K562 (cell line): ENCODE measurements around the gene SLC19A1. TPM values are rescaled to one million over a fixed set of nuclear protein-coding genes. Genes with fewer than 3 reads are reported as not detected.

Experiments
- ATAC-seq: fragments of 200-7000 bp; cut with Tn5 transposase; 3 replicates; pipeline ENCODE4 v1.9.1; 2020; ENCODE audit warnings: moderate library complexity
- BruUV-seq: library from RNA; stranded (reverse); fragments of 400-500 nt; replicated peaks from 2 replicates; lab custom pipeline; 2021; lab: Mats Ljungman, UMichigan
- CTCF ChIA-PET: fragments of 300-600 bp; formaldehyde crosslinking; extraction: SDS; loops from one replicate; lab custom pipeline; 2021; ENCODE audit warnings: low intra/inter-chr PET ratio; lab: Yijun Ruan, JAX
- POLR2A ChIA-PET: fragments of 300-600, 350-650 bp; sonication (Branson Sonifier 250); formaldehyde crosslinking; extraction: SDS; loops from one replicate; lab custom pipeline; 2021; ENCODE audit warnings: antibody characterized with exemption, inconsistent platforms; lab: Yijun Ruan, JAX
- DNase-seq, 4 experiments: peaks; one replicate each; pipeline versions ENCODE4 v3.0.0 to v3.0.0-alpha.2; 2011 to 2018; ENCODE audit warnings: low spot score in 3 of 4, mixed read lengths in 3 of 4; ENCODE audit errors: extremely low read depth in 1 of 4
- FAIRE-seq: peaks from 2 replicates; lab custom pipeline; 2011; peaks lifted over from hg19 to GRCh38; lab: Jason Lieb, UNC
- H2AFZ ChIP-seq: 2 replicates; pipeline ENCODE4 v1.6.0; 2011; ENCODE audit warnings: low read depth, low read length, control low read depth, inconsistent platforms
- H3K27ac ChIP-seq: fragments of 200-600 bp; 3 replicates; pipeline ENCODE4 v1.8.0; 2011; ENCODE audit warnings: low read depth, mild to moderate bottlenecking, control low read depth, inconsistent platforms, low read length, moderate library complexity, mixed read lengths; ENCODE audit errors: extremely low read depth
- H3K27me3 ChIP-seq, 2 experiments: fragments of 300-600 bp in 1 of 2; 2 replicates in 1 of 2; 3 replicates in 1 of 2; pipeline versions ENCODE4 v1.6.0 to v1.8.0; 2011; ENCODE audit warnings: inconsistent platforms in 2 of 2, low read length in 2 of 2, mild to moderate bottlenecking in 1 of 2, mixed read lengths in 1 of 2, moderate library complexity in 1 of 2; ENCODE audit not compliant: control insufficient read depth in 2 of 2, insufficient read depth in 2 of 2
- H3K36me3 ChIP-seq: fragments of 300-600 bp; 3 replicates; pipeline ENCODE4 v1.8.0; 2011; ENCODE audit warnings: mild to moderate bottlenecking, low read length, inconsistent platforms; ENCODE audit not compliant: control insufficient read depth, insufficient read depth
- H3K4me1 ChIP-seq, 2 experiments: fragments of 200-600 bp in 1 of 2; replicated peaks in 1 of 2; 2 replicates in 1 of 2; 3 replicates in 1 of 2; pipeline versions ENCODE4 v1.5.1 to v1.8.0; 2011; ENCODE audit warnings: inconsistent platforms in 2 of 2, low read length in 2 of 2, mild to moderate bottlenecking in 1 of 2, mixed read lengths in 1 of 2, moderate library complexity in 1 of 2; ENCODE audit not compliant: control insufficient read depth in 2 of 2, insufficient read depth in 2 of 2
- H3K4me2 ChIP-seq: 2 replicates; pipeline ENCODE4 v1.6.1; 2011; ENCODE audit warnings: low read length, control low read depth, inconsistent platforms, mixed read lengths; ENCODE audit not compliant: insufficient read depth
- H3K4me3 ChIP-seq: fragments of 200-600 bp; sonication (generic), shearing (Covaris generic); 2 replicates; pipeline ENCODE4 v1.5.1; 2016; ENCODE audit warnings: control low read depth, inconsistent platforms
- H3K79me2 ChIP-seq: fragments of 200-600 bp; 3 replicates; pipeline ENCODE4 v1.8.0; 2011; ENCODE audit warnings: low read length, inconsistent platforms; ENCODE audit not compliant: control insufficient read depth, insufficient read depth
- H3K9ac ChIP-seq, 2 experiments: 2 replicates each; pipeline versions ENCODE4 v1.6.0 to v1.6.1; 2011; ENCODE audit warnings: low read depth in 2 of 2, low read length in 2 of 2, control low read depth in 1 of 2, inconsistent platforms in 1 of 2, mild to moderate bottlenecking in 1 of 2, mixed read lengths in 1 of 2; ENCODE audit not compliant: insufficient read depth in 1 of 2
- H3K9me1 ChIP-seq: one replicate; pipeline ENCODE4 v1.6.0; 2011; ENCODE audit warnings: inconsistent platforms, mild to moderate bottlenecking, low read length, moderate library complexity; ENCODE audit not compliant: control insufficient read depth, insufficient read depth
- H3K9me3 ChIP-seq: replicated peaks from 2 replicates; pipeline ENCODE4 v1.5.1; 2011; ENCODE audit warnings: low read depth, low read length, inconsistent platforms; ENCODE audit not compliant: control insufficient read depth, insufficient read depth
- H4K20me1 ChIP-seq: replicated peaks from 2 replicates; pipeline ENCODE4 v1.6.1; 2011; ENCODE audit warnings: low read length, inconsistent platforms, mixed read lengths; ENCODE audit not compliant: control insufficient read depth, insufficient read depth
- GATAD2A ChIP-seq: fragments of 450-650 bp; IDR thresholded peaks from 2 replicates; pipeline ENCODE4 v1.6.1; 2017
- HDAC3 ChIP-seq: fragments of 450-650 bp; IDR thresholded peaks from 2 replicates; pipeline ENCODE4 v1.6.1; 2018; ENCODE audit warnings: borderline replicate concordance, mild to moderate bottlenecking, moderate library complexity; ENCODE audit not compliant: partially characterized antibody
- PBX2 ChIP-seq, 2 experiments: IDR thresholded peaks in 1 of 2; conservative IDR thresholded peaks in 1 of 2; 2 replicates each; pipeline ENCODE4 v1.6.1; 2016; ENCODE audit warnings: low read depth in 2 of 2, mild to moderate bottlenecking in 1 of 2, missing compliant biosample characterization in 1 of 2, missing genetic modification characterization in 1 of 2, moderate library complexity in 1 of 2
- POLR2G ChIP-seq: fragments of 200-400 bp; formaldehyde crosslinking; IDR thresholded peaks from 2 replicates; pipeline ENCODE4 v1.6.1; 2017; ENCODE audit warnings: low read depth, mild to moderate bottlenecking, antibody characterized with exemption, low read length, moderate library complexity
- SOX6 ChIP-seq: fragments of 450-650 bp; IDR thresholded peaks from 2 replicates; pipeline ENCODE4 v1.6.1; 2014; ENCODE audit warnings: mild to moderate bottlenecking
- SP1 ChIP-seq: sonication (generic); formaldehyde crosslinking; IDR thresholded peaks from 2 replicates; pipeline ENCODE4 v1.8.1; 2022; ENCODE audit warnings: mild to moderate bottlenecking, missing genetic modification reagents
- TCF3 ChIP-seq: sonication (generic); formaldehyde crosslinking; IDR thresholded peaks from 2 replicates; pipeline ENCODE4 v1.4.0; 2020; ENCODE audit warnings: mild to moderate bottlenecking, missing genetic modification reagents
- ZNF124 ChIP-seq: sonication (generic); formaldehyde crosslinking; IDR thresholded peaks from 2 replicates; pipeline ENCODE4 v1.8.1; 2022; ENCODE audit warnings: missing genetic modification reagents
- ZNF217 ChIP-seq: sonication (generic); formaldehyde crosslinking; IDR thresholded peaks from 2 replicates; pipeline ENCODE4 v1.8.0; 2022; ENCODE audit warnings: mild to moderate bottlenecking, missing genetic modification reagents
- ZNF780A ChIP-seq: fragments of 250-450 bp; sonication (Bioruptor Pico); IDR thresholded peaks from 2 replicates; pipeline ENCODE4 v1.5.0; 2021; ENCODE audit warnings: mild to moderate bottlenecking
- WGBS: fragments of 100-300 bp; shearing (Covaris generic); methylation state at CpG from one replicate; pipeline ENCODE4 v1.1.6; 2016; ENCODE audit warnings: low coverage, mixed read lengths; ENCODE audit not compliant: insufficient coverage; ENCODE audit errors: missing lambda C conversion rate; 5-methylcytosine and 5-hydroxymethylcytosine counted together
- in situ Hi-C: fragments of 300-500 bp; cut with MboI; formaldehyde crosslinking; loops from 4 replicates; pipeline ENCODE4 v1.15.0; 2018; ENCODE audit warnings: inconsistent platforms, mixed read lengths
- intact Hi-C: fragments of 100-400 bp; cut with micrococcal nuclease; formaldehyde crosslinking; loops from 2 replicates; pipeline ENCODE4 v1.14.2; 2022
- polyA plus RNA-seq, 8 experiments: library from polyadenylated mRNA; depleted of rRNA in 4 of 8; stranded (reverse) in 5 of 8; unstranded in 3 of 8; fragments of >200 nt; fragmentation: Nextera tagmentation in 2 of 8; fragmentation: Illumina TruSeq in 1 of 8; extraction: Ambion mirVana in 2 of 8; extraction: Trizol in 1 of 8; gene quantifications; 2 replicates each; pipeline versions ENCODE4 v1.2.1 to v1.2.3, GENCODE V29; 2011 to 2014; ENCODE audit warnings: inconsistent platforms in 1 of 8, missing spikeins in 1 of 8
- total RNA-seq, 7 experiments: library from RNA; depleted of rRNA in 6 of 7; stranded (reverse); fragments of >200 nt in 6 of 7; fragmentation: Illumina TruSeq in 2 of 7; extraction: Trizol in 2 of 7; gene quantifications; 2 replicates each; pipeline versions ENCODE4 v1.2.1 to v1.2.3, GENCODE V29; 2011 to 2021; ENCODE audit warnings: low replicate concordance in 1 of 7
- TF ChIP-seq, protein P1 (sequence below): fragments of 450-650 bp; IDR thresholded peaks from 2 replicates; pipeline ENCODE4 v1.6.1; 2016
- TF ChIP-seq, protein P2 (sequence below), 2 experiments: IDR thresholded peaks; 2 replicates each; pipeline ENCODE4 v1.6.1; 2012; ENCODE audit warnings: improper control_type of control experiment in 2 of 2, low read depth in 2 of 2, low read length in 2 of 2, borderline replicate concordance in 1 of 2
- TF ChIP-seq, protein P3 (sequence below): fragments of 250-450 bp; sonication (Bioruptor Pico); IDR thresholded peaks from 2 replicates; pipeline ENCODE4 v1.5.0; 2021

Gene SLC19A1
- total and polyA plus RNA-seq, 9 of the 15 experiments (the other 6 are each of a cell fraction or from before 2014, with no cell fraction given) = 0.65 to 88.7 (median 12.0) TPM

DNA sequence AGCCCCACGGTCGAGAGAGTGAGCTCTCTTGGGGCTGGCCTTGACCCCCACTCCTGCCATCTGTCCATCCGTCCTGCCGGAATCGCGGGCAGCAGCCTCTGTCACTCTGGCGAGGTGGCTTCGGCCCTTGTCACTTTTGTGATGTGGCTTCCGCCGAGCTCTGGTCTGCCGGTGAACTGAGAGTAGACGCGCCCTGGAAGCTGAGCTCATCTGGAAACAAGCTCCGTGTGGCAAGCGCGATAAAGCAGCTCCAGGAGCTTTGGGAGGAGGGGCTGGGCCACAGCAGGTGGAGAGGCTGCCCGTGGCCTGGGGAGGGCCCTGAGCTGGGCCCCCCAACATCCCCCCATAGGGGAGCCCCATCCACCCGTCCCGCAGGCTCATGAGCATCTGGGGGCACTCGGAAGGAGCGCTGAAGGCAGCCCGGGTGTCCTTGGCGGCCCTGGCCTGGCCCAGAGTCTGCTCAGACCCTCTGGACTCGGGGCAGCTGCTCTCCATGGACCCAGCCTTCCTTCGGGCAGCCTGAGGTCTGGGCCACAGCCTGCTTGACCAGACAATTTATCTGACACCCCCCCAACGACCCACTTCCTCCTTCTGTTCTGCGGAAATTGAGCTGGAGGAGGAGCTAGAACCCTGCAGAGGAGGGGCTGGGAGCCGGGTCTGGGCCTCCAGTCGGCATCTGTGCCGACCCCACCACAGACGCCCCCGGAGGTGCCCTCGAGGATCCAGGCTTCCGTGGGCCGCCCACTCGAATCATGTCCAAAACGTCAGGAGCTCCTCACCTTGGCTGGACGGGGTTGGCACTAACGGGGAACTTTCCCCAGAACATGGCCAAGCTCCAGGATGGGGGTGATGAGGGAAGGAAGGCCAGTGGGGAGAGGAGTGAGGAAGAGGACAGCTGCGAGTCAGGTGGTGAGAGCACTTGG lies 59.1 kb downstream of the SLC19A1 start:
- DNase-seq (peak in 2 of 4 experiments; percentile 48 to 54), FAIRE-seq (peak; percentile 46)
- WGBS = 54% methylated on average over 39 of the region's 40 CpGs
- TF ChIP-seq ZNF780A = no peak
- TF ChIP-seq PBX2 (CRISPR knock-in tag; IDR thresholded peaks at IDR 0.05; ENCODE audit: low read depth) = no peak
- no peak for TF ChIP-seq PBX2 (tag; conservative IDR thresholded peaks at IDR 0.05; ENCODE audit: low read depth)
- no peak for TF ChIP-seq SP1 (CRISPR knock-in tag)
- TF ChIP-seq GATAD2A = no peak
- no peak for TF ChIP-seq ZNF124
- no peak for TF ChIP-seq HDAC3
- TF ChIP-seq TCF3 (CRISPR knock-in tag) = peak; percentile 19; the same call in 1 of the 2 replicates
- TF ChIP-seq, protein P1, sequence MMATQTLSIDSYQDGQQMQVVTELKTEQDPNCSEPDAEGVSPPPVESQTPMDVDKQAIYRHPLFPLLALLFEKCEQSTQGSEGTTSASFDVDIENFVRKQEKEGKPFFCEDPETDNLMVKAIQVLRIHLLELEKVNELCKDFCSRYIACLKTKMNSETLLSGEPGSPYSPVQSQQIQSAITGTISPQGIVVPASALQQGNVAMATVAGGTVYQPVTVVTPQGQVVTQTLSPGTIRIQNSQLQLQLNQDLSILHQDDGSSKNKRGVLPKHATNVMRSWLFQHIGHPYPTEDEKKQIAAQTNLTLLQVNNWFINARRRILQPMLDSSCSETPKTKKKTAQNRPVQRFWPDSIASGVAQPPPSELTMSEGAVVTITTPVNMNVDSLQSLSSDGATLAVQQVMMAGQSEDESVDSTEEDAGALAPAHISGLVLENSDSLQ = peak; percentile 42; the same call in 1 of the 2 replicates
- TF ChIP-seq, protein P2, sequence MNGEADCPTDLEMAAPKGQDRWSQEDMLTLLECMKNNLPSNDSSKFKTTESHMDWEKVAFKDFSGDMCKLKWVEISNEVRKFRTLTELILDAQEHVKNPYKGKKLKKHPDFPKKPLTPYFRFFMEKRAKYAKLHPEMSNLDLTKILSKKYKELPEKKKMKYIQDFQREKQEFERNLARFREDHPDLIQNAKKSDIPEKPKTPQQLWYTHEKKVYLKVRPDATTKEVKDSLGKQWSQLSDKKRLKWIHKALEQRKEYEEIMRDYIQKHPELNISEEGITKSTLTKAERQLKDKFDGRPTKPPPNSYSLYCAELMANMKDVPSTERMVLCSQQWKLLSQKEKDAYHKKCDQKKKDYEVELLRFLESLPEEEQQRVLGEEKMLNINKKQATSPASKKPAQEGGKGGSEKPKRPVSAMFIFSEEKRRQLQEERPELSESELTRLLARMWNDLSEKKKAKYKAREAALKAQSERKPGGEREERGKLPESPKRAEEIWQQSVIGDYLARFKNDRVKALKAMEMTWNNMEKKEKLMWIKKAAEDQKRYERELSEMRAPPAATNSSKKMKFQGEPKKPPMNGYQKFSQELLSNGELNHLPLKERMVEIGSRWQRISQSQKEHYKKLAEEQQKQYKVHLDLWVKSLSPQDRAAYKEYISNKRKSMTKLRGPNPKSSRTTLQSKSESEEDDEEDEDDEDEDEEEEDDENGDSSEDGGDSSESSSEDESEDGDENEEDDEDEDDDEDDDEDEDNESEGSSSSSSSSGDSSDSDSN (IDR thresholded peaks at IDR 0.05; ENCODE audit: borderline replicate concordance in 1 of 2, low read depth in 2 of 2, low read length in 2 of 2) = peak in 1 of 2 experiments; percentile 52; a peak in 1 of 4 replicates
- TF ChIP-seq SOX6 = no peak
- TF ChIP-seq POLR2G = peak; percentile 54
- TF ChIP-seq, protein P3, sequence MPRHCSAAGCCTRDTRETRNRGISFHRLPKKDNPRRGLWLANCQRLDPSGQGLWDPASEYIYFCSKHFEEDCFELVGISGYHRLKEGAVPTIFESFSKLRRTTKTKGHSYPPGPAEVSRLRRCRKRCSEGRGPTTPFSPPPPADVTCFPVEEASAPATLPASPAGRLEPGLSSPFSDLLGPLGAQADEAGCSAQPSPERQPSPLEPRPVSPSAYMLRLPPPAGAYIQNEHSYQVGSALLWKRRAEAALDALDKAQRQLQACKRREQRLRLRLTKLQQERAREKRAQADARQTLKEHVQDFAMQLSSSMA (CRISPR knock-in tag) = no peak
- TF ChIP-seq ZNF217 = no peak

More for the DNA sequence above, 59.1 kb downstream of the SLC19A1 start:
- peaks cover 10 to 75% of the 10 kb centered on the region in 2 experiments; a peak in 4 of 5 replicates for H3K4me1 ChIP-seq
- no peaks in the 10 kb centered on the region; the same call in 1 of the 2 replicates for H3K9me3 ChIP-seq
- no peak overlapping the region for H3K4me3 ChIP-seq
- no peaks in the 10 kb centered on the region for H3K9me1 ChIP-seq
- H3K27me3 ChIP-seq = no peaks in the 10 kb centered on the region
- in situ Hi-C loops (no loop called here), intact Hi-C loops (no loop called here)
- no TSS peak for BruUV-seq
- H3K36me3 ChIP-seq = peaks cover 13% of the 10 kb centered on the region; the same call in 2 of the 3 replicates
- H3K79me2 ChIP-seq = no peaks in the 10 kb centered on the region
- no peak overlapping the region for H2AFZ ChIP-seq
- H3K4me2 ChIP-seq = no peak overlapping the region
- peak; percentile 43 for ATAC-seq
- H4K20me1 ChIP-seq = no peaks in the 10 kb centered on the region
- H3K9ac ChIP-seq = peak overlapping the region; percentile 7 to 24; a peak in 2 of 4 replicates
- CTCF ChIA-PET = no interaction called here
- 0 out of 3 replicates have a peak overlapping the region, but pooled peaks have one; percentile 36 for H3K27ac ChIP-seq
- POLR2A ChIA-PET = interaction anchor here (0.6 to 1.5 kb wide), 3 partner anchors 12 to 320 kb away, joined by 3 to 4 read pairs (median 4); no protein-coding TSS in a partner anchor
